ENCODE data around the gene CAMK4. TPM values are rescaled to one million over a fixed set of nuclear protein-coding genes. Genes with fewer than 3 reads are reported as not detected.
A peak's percentile ranks its signal among the peaks of the same experiment; 100 is the strongest.

Gene CAMK4
- total RNA-seq, 4 donors from 2014 or later = 0.42 to 5.3 (median 3.5) TPM

GRCh38 chr5:111530298-111530740, 306.1 kb downstream of the CAMK4 start:
- Histone ChIP-seq H3K4me3 (no peak overlapping the region), H3K36me3 (no peaks in the 10 kb centered on the region), H3K27me3 (no peaks in the 10 kb centered on the region), H3K27ac (replicated peaks in 1 of 4) (peak overlapping the region in 2 of 4 donors; percentile 50 to 52), H3K4me1 (peaks cover 4 to 16% (median 7%) of the 10 kb centered on the region in 4 donors), H3K9me3 (no peaks in the 10 kb centered on the region)
- TF ChIP-seq, protein P1, sequence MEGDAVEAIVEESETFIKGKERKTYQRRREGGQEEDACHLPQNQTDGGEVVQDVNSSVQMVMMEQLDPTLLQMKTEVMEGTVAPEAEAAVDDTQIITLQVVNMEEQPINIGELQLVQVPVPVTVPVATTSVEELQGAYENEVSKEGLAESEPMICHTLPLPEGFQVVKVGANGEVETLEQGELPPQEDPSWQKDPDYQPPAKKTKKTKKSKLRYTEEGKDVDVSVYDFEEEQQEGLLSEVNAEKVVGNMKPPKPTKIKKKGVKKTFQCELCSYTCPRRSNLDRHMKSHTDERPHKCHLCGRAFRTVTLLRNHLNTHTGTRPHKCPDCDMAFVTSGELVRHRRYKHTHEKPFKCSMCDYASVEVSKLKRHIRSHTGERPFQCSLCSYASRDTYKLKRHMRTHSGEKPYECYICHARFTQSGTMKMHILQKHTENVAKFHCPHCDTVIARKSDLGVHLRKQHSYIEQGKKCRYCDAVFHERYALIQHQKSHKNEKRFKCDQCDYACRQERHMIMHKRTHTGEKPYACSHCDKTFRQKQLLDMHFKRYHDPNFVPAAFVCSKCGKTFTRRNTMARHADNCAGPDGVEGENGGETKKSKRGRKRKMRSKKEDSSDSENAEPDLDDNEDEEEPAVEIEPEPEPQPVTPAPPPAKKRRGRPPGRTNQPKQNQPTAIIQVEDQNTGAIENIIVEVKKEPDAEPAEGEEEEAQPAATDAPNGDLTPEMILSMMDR (IDR thresholded peaks at IDR 0.05) = no peak
- TF ChIP-seq POLR2AphosphoS5 (IDR thresholded peaks at IDR 0.05) = peak in 1 of 2 donors; percentile 64
- 61% methylated on average over 10 of the region's 10 CpGs for WGBS
- peak; percentile 94 for DNase-seq (ENCODE audit: extremely low spot score)
- intact Hi-C loops (cut with DNase I) = loop anchor here (5.0 kb wide), 1 partner anchor 617 kb away; no protein-coding TSS in a partner anchor

- Histone ChIP-seq H3K36me3 (no peaks in the 10 kb centered on the region), H3K9me3 (no peaks in the 10 kb centered on the region), H3K27me3 (no peaks in the 10 kb centered on the region), H3K4me1 (peaks cover 4 to 16% (median 10%) of the 10 kb centered on the region in 4 donors), H3K4me3 (no peak overlapping the region), H3K27ac (replicated peaks in 1 of 4) (no peak overlapping the region)
- TF ChIP-seq POLR2A (IDR thresholded peaks at IDR 0.05; ENCODE audit: low read depth) (no peak), EP300 (IDR thresholded peaks at IDR 0.05) (no peak), POLR2AphosphoS5 (IDR thresholded peaks at IDR 0.05) (no peak)
- TF ChIP-seq, protein P1 (IDR thresholded peaks at IDR 0.05) = no peak
- WGBS = 51% methylated on average over 5 of the region's 5 CpGs
- DNase-seq (ENCODE audit: extremely low spot score) = no peak
- intact Hi-C loops (cut with DNase I) = loop anchor here (5.0 kb wide), 1 partner anchor 614 kb away; no protein-coding TSS in a partner anchor
These were observed 308.9 kb downstream of the CAMK4 start for GRCh38 chr5:111532886-111533582.

- DNase-seq (ENCODE audit: extremely low spot score) = no peak
- TF ChIP-seq POLR2AphosphoS5 (IDR thresholded peaks at IDR 0.05) = no peak
- TF ChIP-seq, protein P1 (IDR thresholded peaks at IDR 0.05) = no peak
- TF ChIP-seq POLR2A (IDR thresholded peaks at IDR 0.05; ENCODE audit: low read depth) = no peak
- TF ChIP-seq EP300 (IDR thresholded peaks at IDR 0.05) = no peak
- Histone ChIP-seq H3K36me3 (no peaks in the 10 kb centered on the region), H3K27ac (replicated peaks in 1 of 4) (no peak overlapping the region), H3K4me1 (peaks cover 4 to 16% (median 10%) of the 10 kb centered on the region in 4 donors), H3K9me3 (no peaks in the 10 kb centered on the region), H3K27me3 (no peaks in the 10 kb centered on the region), H3K4me3 (no peak overlapping the region)
- WGBS = 67% methylated on average over 1 of the region's 1 CpG
- intact Hi-C loops (cut with DNase I) = no loop called here
These were observed 311.8 kb downstream of the CAMK4 start for GRCh38 chr5:111535879-111536549.

DNA sequence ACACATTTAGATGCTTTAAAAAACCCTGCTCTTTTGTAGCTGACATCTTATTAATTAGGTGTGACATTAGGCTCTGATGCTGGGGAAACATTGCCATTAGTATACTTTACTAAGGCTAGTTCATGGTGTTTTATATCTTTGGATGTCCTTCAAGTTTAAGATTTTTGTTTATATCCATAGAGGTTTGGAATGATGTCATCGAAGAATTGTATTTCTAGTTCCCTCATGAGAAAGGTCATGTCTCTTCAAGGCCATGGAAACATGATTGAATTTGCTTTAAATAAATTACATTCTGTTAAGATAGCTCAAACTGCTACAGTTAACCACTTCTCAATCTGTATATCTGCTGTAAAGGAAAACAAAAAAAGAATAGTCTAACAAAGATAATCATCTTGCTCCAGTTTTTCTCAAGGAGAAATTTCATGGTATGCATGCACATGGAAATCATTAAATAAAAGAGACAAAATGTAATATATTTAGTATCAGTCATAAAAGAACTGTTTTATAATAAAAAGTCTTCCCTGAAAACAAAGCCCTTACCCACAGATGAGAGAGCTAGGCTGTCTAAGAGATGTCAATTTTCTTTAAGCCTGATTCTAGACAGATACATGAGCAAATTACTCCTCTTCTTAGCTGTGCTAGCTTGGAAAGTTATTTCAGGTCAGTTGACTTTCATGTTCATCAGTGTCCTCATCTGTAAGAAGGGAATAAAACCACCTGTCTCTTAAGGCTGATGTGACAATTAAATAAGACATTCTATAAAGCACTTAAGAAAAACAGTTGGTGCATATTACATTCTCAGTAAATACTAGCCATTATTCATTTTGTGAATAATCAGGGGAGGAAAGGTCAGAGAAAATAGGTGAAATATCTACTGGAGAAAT, 313.2 kb downstream of the CAMK4 start:
- TF ChIP-seq, protein P1 (IDR thresholded peaks at IDR 0.05) = no peak
- TF ChIP-seq POLR2AphosphoS5 (IDR thresholded peaks at IDR 0.05) (no peak), EP300 (IDR thresholded peaks at IDR 0.05) (no peak), POLR2A (IDR thresholded peaks at IDR 0.05; ENCODE audit: low read depth) (no peak)
- Histone ChIP-seq H3K27me3 (no peaks in the 10 kb centered on the region), H3K9me3 (no peaks in the 10 kb centered on the region), H3K27ac (replicated peaks in 1 of 4) (no peak overlapping the region), H3K4me1 (peaks cover 0 to 12% (median 10%) of the 10 kb centered on the region in 4 donors), H3K36me3 (no peaks in the 10 kb centered on the region), H3K4me3 (no peak overlapping the region)
- WGBS = 45% methylated on average over 1 of the region's 1 CpG
- no peak for DNase-seq (ENCODE audit: extremely low spot score)
- intact Hi-C loops (cut with DNase I) = no loop called here

Other genes starting within 250 kb of the CAMK4 start
- gene TSLP, start 152.7 kb upstream of the CAMK4 start, total RNA-seq = 1 to 10 TPM in 3 of 4 donors, under 1 TPM in 1; 0.83 to 2.9 (median 1.6) TPM
- gene WDR36, start 132.0 kb upstream of the CAMK4 start, total RNA-seq = 10 to 100 TPM; 13.7 to 26.3 (median 19.9) TPM